ENCODE results near the gene MAST4. TPM values are rescaled to one million over a fixed set of nuclear protein-coding genes. Genes with fewer than 3 reads are reported as not detected.

MAST4 gene
- total RNA-seq, 2 donors from 2014 or later: 30.5 to 47.8 TPM

DNA sequence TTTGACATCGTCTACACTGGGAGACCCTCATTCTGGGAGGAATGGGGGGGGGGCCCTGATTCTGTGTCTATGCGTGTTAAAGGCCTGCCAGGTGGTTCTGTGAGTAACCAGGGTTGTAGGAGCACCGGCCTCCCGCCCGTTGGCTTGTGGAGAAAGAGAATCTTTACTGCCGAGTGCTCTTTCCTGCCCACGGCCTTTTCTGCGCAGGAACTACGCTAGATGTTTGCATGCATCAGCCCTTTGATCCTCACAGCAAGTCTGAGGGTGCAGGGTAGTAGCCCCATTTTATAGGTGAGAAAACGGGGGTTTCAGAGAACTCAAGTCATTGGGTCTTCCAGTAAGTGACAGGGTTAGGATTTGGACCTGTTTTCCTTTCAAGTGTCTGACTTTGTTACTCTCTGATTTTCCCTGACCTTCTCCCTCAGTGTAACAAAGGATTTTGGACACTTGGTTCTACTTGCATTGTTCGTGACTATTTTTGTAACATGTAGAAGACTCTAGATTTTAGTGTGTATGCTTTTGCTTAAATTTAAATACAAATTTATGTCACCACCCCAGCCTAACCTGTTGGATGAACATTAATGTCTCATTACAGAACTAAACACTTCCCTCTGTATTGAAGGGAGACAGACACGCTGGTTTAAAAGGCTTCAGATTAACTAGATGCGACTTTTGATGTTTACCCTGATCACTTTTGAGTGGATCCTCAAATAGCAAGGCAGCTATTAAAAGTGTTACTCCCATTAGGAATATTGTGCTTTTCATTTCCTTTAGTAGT, 22.0 kb downstream of the MAST4 start:
- Histone ChIP-seq H3K27ac (no peak overlapping the region), H3K9me3 (no peaks in the 10 kb centered on the region), H3K27me3 (replicated peaks; ENCODE audit: insufficient read depth) (no peaks in the 10 kb centered on the region), H3K4me3 (no peak overlapping the region), H3K4me1 (ENCODE audit: control insufficient read depth in 1 of 2, low read depth in 2 of 2) (no peaks in the 10 kb centered on the region), H3K36me3 (no peaks in the 10 kb centered on the region)
- ATAC-seq (ENCODE audit: insufficient number of reproducible peaks, low FRiP score, low read depth) (no peak), DNase-seq (ENCODE audit: low spot score) (no peak)
- TF ChIP-seq, protein P1, sequence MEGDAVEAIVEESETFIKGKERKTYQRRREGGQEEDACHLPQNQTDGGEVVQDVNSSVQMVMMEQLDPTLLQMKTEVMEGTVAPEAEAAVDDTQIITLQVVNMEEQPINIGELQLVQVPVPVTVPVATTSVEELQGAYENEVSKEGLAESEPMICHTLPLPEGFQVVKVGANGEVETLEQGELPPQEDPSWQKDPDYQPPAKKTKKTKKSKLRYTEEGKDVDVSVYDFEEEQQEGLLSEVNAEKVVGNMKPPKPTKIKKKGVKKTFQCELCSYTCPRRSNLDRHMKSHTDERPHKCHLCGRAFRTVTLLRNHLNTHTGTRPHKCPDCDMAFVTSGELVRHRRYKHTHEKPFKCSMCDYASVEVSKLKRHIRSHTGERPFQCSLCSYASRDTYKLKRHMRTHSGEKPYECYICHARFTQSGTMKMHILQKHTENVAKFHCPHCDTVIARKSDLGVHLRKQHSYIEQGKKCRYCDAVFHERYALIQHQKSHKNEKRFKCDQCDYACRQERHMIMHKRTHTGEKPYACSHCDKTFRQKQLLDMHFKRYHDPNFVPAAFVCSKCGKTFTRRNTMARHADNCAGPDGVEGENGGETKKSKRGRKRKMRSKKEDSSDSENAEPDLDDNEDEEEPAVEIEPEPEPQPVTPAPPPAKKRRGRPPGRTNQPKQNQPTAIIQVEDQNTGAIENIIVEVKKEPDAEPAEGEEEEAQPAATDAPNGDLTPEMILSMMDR (IDR thresholded peaks at IDR 0.05): no peak

DNA sequence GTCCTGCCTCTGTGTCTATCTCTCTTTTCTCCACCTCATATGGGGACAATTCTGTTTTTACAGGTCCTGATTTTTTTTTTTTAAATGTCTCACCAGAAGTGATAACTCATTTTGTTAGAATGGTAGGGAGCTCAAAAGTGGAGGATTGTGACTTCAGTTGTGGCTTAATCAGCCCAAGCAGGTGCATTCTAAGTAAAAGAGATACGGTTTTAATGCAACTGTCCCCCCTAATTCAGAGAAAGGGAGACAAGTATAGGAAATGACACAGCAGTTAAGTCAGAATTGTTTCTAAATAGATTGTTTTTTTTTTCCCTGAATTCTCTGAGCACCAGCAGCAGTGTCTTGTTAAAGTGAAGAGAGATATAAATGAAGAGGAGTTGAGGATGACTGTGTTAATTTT, 24.5 kb downstream of the MAST4 start:
- TF ChIP-seq, protein P1 (IDR thresholded peaks at IDR 0.05): no peak
- no peaks in the 10 kb centered on the region for H3K4me1 ChIP-seq (ENCODE audit: control insufficient read depth in 1 of 2, low read depth in 2 of 2)
- no peak for DNase-seq (ENCODE audit: low spot score)
- ATAC-seq (ENCODE audit: insufficient number of reproducible peaks, low FRiP score, low read depth): no peak
- no peaks in the 10 kb centered on the region for H3K9me3 ChIP-seq
- H3K27ac ChIP-seq: no peak overlapping the region
- H3K27me3 ChIP-seq (replicated peaks; ENCODE audit: insufficient read depth): no peaks in the 10 kb centered on the region
- H3K4me3 ChIP-seq: no peak overlapping the region
- H3K36me3 ChIP-seq: no peaks in the 10 kb centered on the region

DNA sequence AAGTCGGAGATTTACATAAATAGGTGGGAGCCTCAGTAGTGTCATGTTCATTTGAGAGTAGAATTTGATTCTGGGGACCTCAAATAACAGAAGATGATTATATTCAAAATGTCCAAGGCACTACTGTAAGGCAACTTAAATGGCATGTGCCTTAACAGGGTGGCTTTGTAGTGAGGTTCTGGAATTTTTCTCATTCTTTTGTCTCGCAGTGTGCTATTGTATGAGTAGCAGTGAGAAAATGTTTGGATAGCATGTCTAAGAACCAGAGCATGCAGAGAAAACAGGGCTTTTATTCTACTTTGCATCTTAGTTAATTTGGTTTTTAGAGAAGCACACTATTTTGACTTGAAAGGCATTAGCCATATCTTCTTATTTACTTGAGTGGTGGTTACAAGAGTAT, 25.0 kb downstream of the MAST4 start:
- Histone ChIP-seq H3K27ac (no peak overlapping the region), H3K9me3 (no peaks in the 10 kb centered on the region), H3K4me3 (no peak overlapping the region), H3K36me3 (no peaks in the 10 kb centered on the region), H3K4me1 (ENCODE audit: control insufficient read depth in 1 of 2, low read depth in 2 of 2) (no peaks in the 10 kb centered on the region), H3K27me3 (replicated peaks; ENCODE audit: insufficient read depth) (no peaks in the 10 kb centered on the region)
- DNase-seq (ENCODE audit: low spot score) (no peak), ATAC-seq (ENCODE audit: insufficient number of reproducible peaks, low FRiP score, low read depth) (no peak)
- TF ChIP-seq, protein P1 (IDR thresholded peaks at IDR 0.05): no peak

DNA sequence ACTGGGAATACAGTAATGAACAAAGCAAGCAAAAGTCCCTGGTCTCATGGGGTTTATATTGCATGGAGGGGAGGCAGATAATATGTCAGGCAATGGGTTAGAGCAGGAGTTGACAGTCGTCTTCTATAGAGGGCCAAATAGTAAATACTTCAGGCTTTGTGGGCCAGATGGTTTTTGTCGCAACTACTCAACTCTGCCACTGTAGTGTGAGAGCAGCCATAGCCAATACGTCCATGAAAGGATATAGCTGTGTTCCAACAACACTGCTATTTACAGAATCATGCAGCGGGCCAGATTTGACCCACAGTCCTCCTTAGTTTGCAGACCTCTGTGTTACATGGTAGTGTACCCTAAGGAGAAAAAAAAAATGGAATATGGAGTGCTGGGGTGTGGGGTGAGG, 25.5 kb downstream of the MAST4 start:
- DNase-seq (ENCODE audit: low spot score) (no peak), ATAC-seq (ENCODE audit: insufficient number of reproducible peaks, low FRiP score, low read depth) (no peak)
- Histone ChIP-seq H3K36me3 (no peaks in the 10 kb centered on the region), H3K9me3 (no peaks in the 10 kb centered on the region), H3K27me3 (replicated peaks; ENCODE audit: insufficient read depth) (no peaks in the 10 kb centered on the region), H3K4me3 (no peak overlapping the region), H3K4me1 (ENCODE audit: control insufficient read depth in 1 of 2, low read depth in 2 of 2) (no peaks in the 10 kb centered on the region), H3K27ac (no peak overlapping the region)
- TF ChIP-seq, protein P1 (IDR thresholded peaks at IDR 0.05): no peak

DNA sequence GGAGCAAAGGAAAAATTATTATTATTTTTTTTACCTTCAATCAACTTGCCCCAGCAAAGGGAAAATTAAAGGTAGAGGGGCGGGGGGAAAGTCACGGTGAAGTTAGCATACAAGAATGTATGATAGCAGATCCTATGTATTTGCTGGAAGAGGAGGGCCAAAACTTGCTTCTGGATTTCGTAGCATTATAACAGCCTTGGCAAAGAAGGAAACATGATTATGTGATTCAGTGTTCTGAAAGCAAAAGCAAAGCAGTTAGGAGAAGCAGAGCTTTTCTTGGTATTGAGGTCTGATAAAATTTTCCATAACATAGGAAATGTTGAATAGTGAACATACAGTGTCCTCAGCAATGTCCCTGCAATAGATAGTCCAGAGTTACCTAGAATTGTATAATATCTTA, 32.4 kb downstream of the MAST4 start:
- H3K4me1 ChIP-seq (ENCODE audit: control insufficient read depth in 1 of 2, low read depth in 2 of 2): no peaks in the 10 kb centered on the region
- H3K36me3 ChIP-seq: no peaks in the 10 kb centered on the region
- no peaks in the 10 kb centered on the region for H3K9me3 ChIP-seq
- no peak for DNase-seq (ENCODE audit: low spot score)
- TF ChIP-seq, protein P1 (IDR thresholded peaks at IDR 0.05): no peak
- H3K4me3 ChIP-seq: no peak overlapping the region
- ATAC-seq (ENCODE audit: insufficient number of reproducible peaks, low FRiP score, low read depth): no peak
- H3K27ac ChIP-seq: no peak overlapping the region
- H3K27me3 ChIP-seq (replicated peaks; ENCODE audit: insufficient read depth): no peaks in the 10 kb centered on the region

All from thoracic aorta (tissue), 2 donors.